Gastrocnemius medialis (tissue), 4 donors: ENCODE results near the gene CARNS1. TPM values are rescaled to one million over a fixed set of nuclear protein-coding genes. Genes with fewer than 3 reads are reported as not detected.
A peak's percentile ranks its signal among the peaks of the same experiment; 100 is the strongest.

Experiments used
- ATAC-seq, 2 donors: fragments of 150-250 bp; one replicate each; pipeline ENCODE4 v1.9.1; 2016
- DNase-seq, 2 donors: peaks; one replicate each; pipeline ENCODE4 v3.0.0-alpha.2; 2019
- H3K27ac ChIP-seq, 4 donors: fragments of 200-600 bp; sonication (generic); 1 replicate in 1 of 4; 2 replicates in 3 of 4; pipeline ENCODE4 v1.5.1; 2016 to 2018; ENCODE audit warnings: mild to moderate bottlenecking in 2 of 4, moderate library complexity in 1 of 4
- H3K27me3 ChIP-seq, 3 donors: fragments of 200-600 bp; sonication (generic) in 2 of 3; 1 replicate in 1 of 3; 2 replicates in 2 of 3; pipeline versions ENCODE4 v1.5.1 to v1.6.0; 2016 to 2019; ENCODE audit warnings: mild to moderate bottlenecking in 1 of 3, moderate library complexity in 1 of 3
- H3K36me3 ChIP-seq, 2 donors: fragments of 200-600 bp; sonication (generic) in 1 of 2; one replicate each; pipeline ENCODE4 v1.5.1; 2017 to 2018
- H3K4me1 ChIP-seq, 2 donors: fragments of 200-600 bp; sonication (generic) in 1 of 2; one replicate each; pipeline ENCODE4 v1.5.1; 2016 to 2017; ENCODE audit warnings: mild to moderate bottlenecking in 2 of 2
- H3K4me3 ChIP-seq, 4 donors: fragments of 200-600 bp; sonication (generic) in 3 of 4; 1 replicate in 1 of 4; 2 replicates in 3 of 4; pipeline ENCODE4 v1.5.1; 2016 to 2019; ENCODE audit warnings: mild to moderate bottlenecking in 2 of 4
- H3K9me3 ChIP-seq, 3 donors: fragments of 200-600 bp; sonication (generic) in 2 of 3; 1 replicate in 1 of 3; 2 replicates in 2 of 3; pipeline ENCODE4 v1.5.1; 2016 to 2019
- POLR2A ChIP-seq, 2 donors: fragments of 450-650 bp; IDR thresholded peaks; one replicate each; pipeline ENCODE4 v1.6.1; 2017; ENCODE audit warnings: antibody characterized with exemption in 2 of 2, mild to moderate bottlenecking in 2 of 2, moderate library complexity in 2 of 2
- in situ Hi-C, 4 donors: fragments of 200-750 bp; cut with MboI; loops; one replicate each; pipeline versions ENCODE4 v1.15.0 to v1.8.0; 2017; ENCODE audit warnings: low sequenced_read_pairs in 4 of 4
- intact Hi-C: fragments of 100-400 bp; cut with DNase I; formaldehyde crosslinking; loops from one replicate; pipeline ENCODE4 v1.15.1; 2023; ENCODE audit warnings: low total_unique reads
- total RNA-seq, 4 donors: library from RNA; depleted of rRNA; stranded (reverse); fragments of >200 nt; gene quantifications; one replicate each; pipeline versions ENCODE4 v1.1.0 to v1.2.3, GENCODE V29; 2016
- TF ChIP-seq, protein P1 (sequence below), 5 experiments: fragments of 450-650 bp in 3 of 5; fragments of 200-600 bp in 2 of 5; sonication (generic) in 2 of 5; IDR thresholded peaks in 4 of 5; conservative IDR thresholded peaks in 1 of 5; 1 replicate in 4 of 5; 2 replicates in 1 of 5; pipeline ENCODE4 v1.5.1; 2016 to 2019; ENCODE audit warnings: antibody characterized with exemption in 5 of 5, mild to moderate bottlenecking in 3 of 5, moderate library complexity in 3 of 5

CARNS1 gene
- total RNA-seq, 4 donors from 2014 or later: 2.5 to 11.0 (median 4.9) TPM

DNA sequence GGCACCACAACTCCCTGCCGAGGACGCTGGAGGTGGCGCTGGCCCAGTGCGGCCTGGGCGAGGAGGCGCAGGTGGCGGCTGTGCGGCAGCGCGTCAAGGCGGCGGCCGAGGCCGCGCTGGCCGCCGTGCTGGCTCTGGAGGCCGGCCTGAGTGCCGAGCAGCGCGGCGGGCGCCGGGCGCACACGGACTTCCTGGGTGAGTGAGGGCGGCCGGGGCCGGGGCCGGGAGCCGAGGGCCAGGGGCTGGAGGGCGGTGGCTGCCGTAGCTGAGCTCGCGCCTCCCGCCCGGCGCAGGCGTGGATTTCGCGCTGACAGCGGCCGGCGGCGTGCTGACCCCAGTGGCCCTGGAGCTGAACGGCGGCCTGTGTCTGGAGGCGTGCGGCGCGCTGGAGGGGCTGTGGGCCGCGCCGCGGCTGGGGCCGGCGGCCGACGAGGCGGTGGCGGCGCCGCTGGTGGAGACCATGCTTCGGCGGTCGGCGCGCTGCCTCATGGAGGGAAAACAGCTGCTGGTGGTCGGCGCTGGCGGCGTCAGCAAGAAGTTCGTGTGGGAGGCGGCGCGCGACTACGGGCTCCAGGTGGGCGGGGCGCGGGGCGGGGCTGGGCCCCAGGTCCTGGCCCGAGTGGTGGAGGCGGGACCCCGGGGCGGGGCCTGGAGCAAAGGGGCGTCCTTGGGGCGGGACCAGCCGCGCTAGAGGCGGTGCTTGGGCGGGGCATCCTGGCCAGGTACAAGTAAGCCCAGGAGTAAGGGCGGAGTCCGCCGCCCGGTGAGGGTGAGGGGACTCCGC lies 5.4 kb downstream of the CARNS1 start:
- intact Hi-C loops (loop anchor here (1.0 to 10.0 kb wide), 3 partner anchors 19 to 1366 kb away; partner anchors contain the start of genes GSTP1 and SF3B2), in situ Hi-C loops (no loop called here)
- Histone ChIP-seq H3K27ac (peak overlapping the region; percentile 78 to 97 (median 87)), H3K27me3 (no peaks in the 10 kb centered on the region), H3K4me1 (peaks cover 45 to 50% of the 10 kb centered on the region in 2 donors), H3K36me3 (no peaks in the 10 kb centered on the region), H3K9me3 (no peaks in the 10 kb centered on the region), H3K4me3 (peak overlapping the region; percentile 21 to 77 (median 54))
- DNase-seq (peak; percentile 93 to 95), ATAC-seq (peak; percentile 67 to 82)
- TF ChIP-seq, protein P1, sequence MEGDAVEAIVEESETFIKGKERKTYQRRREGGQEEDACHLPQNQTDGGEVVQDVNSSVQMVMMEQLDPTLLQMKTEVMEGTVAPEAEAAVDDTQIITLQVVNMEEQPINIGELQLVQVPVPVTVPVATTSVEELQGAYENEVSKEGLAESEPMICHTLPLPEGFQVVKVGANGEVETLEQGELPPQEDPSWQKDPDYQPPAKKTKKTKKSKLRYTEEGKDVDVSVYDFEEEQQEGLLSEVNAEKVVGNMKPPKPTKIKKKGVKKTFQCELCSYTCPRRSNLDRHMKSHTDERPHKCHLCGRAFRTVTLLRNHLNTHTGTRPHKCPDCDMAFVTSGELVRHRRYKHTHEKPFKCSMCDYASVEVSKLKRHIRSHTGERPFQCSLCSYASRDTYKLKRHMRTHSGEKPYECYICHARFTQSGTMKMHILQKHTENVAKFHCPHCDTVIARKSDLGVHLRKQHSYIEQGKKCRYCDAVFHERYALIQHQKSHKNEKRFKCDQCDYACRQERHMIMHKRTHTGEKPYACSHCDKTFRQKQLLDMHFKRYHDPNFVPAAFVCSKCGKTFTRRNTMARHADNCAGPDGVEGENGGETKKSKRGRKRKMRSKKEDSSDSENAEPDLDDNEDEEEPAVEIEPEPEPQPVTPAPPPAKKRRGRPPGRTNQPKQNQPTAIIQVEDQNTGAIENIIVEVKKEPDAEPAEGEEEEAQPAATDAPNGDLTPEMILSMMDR (IDR thresholded peaks at IDR 0.05 in 4 of 5, conservative IDR thresholded peaks at IDR 0.05 in 1 of 5): peak in 2 of 5 experiments; percentile 13 to 28
- TF ChIP-seq POLR2A (IDR thresholded peaks at IDR 0.05): peak; percentile 86 to 90

DNA sequence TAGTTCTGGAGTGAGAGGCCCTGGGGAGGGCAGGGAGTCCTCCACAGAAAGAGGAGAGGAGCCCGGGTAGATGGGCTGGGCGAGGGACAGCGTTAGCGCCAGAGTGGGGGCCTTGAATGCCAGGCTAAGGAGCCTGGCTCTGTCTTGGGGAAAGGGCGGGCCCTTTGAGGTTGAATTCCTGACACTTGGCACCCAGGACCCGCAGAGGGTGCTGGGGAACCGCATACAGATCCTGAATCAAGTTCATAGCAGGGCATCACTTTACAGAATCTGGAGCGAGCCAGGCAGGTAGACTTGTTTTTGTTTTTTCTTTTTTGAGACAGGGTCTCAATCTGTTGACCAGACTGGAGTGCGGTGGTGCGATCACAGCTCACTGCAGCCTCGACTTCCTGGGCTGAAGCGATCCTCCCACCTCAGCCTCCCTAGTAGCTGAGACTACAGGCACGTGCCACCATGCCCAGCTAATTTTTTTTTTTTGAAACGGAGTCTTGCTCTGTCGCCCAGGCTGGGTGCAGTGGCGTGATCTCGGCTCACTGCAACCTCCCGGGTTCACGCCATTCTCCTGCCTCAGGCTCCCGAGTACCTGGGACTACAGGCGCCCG lies 6.1 kb downstream of the CARNS1 start:
- DNase-seq: no peak
- no peaks in the 10 kb centered on the region for H3K9me3 ChIP-seq
- peak overlapping the region; percentile 78 to 97 (median 87) for H3K27ac ChIP-seq
- intact Hi-C loops: loop anchor here (1.0 to 10.0 kb wide), 3 partner anchors 19 to 1367 kb away; partner anchors contain the start of genes GSTP1 and SF3B2
- H3K4me3 ChIP-seq: peak overlapping the region in 3 of 4 donors; percentile 21 to 77 (median 59)
- no peak for ATAC-seq
- no peaks in the 10 kb centered on the region for H3K36me3 ChIP-seq
- in situ Hi-C loops: no loop called here
- H3K27me3 ChIP-seq: no peaks in the 10 kb centered on the region
- peaks cover 38 to 43% of the 10 kb centered on the region in 2 donors for H3K4me1 ChIP-seq
- TF ChIP-seq POLR2A (IDR thresholded peaks at IDR 0.05): no peak
- TF ChIP-seq, protein P1 (IDR thresholded peaks at IDR 0.05 in 4 of 5, conservative IDR thresholded peaks at IDR 0.05 in 1 of 5): no peak

DNA sequence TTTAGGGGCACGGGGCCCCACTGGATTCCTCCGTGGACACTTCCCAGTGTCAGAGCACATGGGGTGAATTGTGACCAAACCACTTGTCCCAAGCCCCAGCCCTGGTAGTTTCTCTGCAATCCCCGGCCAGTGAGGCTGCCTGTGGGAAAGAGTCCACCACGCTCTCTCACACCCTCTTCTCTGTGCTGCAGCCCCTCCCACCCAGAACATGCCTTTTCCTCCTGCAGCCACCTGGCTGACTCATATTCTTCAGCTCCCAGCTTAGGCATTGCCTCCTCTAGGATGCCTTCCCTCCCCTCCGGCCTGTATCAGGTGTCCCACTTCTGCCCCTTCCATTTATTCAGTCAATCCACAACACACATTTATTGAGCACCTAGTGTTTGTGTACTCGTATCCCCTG lies 7.4 kb downstream of the CARNS1 start:
- H3K27ac ChIP-seq: peak overlapping the region in 1 of 4 donors; percentile 38
- no peaks in the 10 kb centered on the region for H3K9me3 ChIP-seq
- no peak overlapping the region for H3K4me3 ChIP-seq
- H3K36me3 ChIP-seq: no peaks in the 10 kb centered on the region
- in situ Hi-C loops: no loop called here
- DNase-seq (no peak), ATAC-seq (no peak)
- intact Hi-C loops: loop anchor here (10.0 kb wide), 2 partner anchors 162 to 1368 kb away; partner anchors contain the start of genes GSTP1 and SF3B2
- peaks cover 31 to 36% of the 10 kb centered on the region in 2 donors for H3K4me1 ChIP-seq
- TF ChIP-seq, protein P1 (IDR thresholded peaks at IDR 0.05 in 4 of 5, conservative IDR thresholded peaks at IDR 0.05 in 1 of 5): no peak
- no peak for TF ChIP-seq POLR2A (IDR thresholded peaks at IDR 0.05)
- no peaks in the 10 kb centered on the region for H3K27me3 ChIP-seq

DNA sequence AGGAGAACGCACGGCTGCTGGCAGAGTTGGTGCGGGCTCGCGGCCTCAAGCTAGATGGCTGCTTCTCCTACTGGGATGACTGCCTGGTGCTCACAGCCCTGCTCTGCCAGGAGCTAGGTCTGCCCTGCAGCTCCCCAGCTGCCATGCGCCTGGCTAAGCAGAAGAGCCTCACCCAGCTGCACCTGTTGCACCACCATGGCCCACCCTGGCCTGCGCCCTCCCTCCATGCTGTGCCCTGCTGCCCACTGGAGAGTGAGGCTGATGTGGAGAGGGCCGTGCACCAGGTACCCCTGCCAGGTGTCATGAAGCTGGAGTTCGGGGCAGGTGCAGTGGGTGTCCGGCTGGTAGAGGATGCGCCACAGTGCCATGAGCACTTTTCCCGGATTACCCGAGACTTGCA lies 8.0 kb downstream of the CARNS1 start:
- ATAC-seq (no peak), DNase-seq (no peak)
- H3K4me3 ChIP-seq: no peak overlapping the region
- no peaks in the 10 kb centered on the region for H3K36me3 ChIP-seq
- intact Hi-C loops: loop anchor here (10.0 kb wide), 2 partner anchors 161 to 1369 kb away; partner anchors contain the start of genes GSTP1 and SF3B2
- H3K9me3 ChIP-seq: no peaks in the 10 kb centered on the region
- peaks cover 27 to 30% of the 10 kb centered on the region in 2 donors for H3K4me1 ChIP-seq
- in situ Hi-C loops: no loop called here
- no peaks in the 10 kb centered on the region for H3K27me3 ChIP-seq
- TF ChIP-seq, protein P1 (IDR thresholded peaks at IDR 0.05 in 4 of 5, conservative IDR thresholded peaks at IDR 0.05 in 1 of 5): no peak
- no peak for TF ChIP-seq POLR2A (IDR thresholded peaks at IDR 0.05)
- no peak overlapping the region for H3K27ac ChIP-seq
